ENCODE results near the gene MMD. TPM values are rescaled to one million over a fixed set of nuclear protein-coding genes. Genes with fewer than 3 reads are reported as not detected.

MMD gene
- 37.2 to 42.8 TPM (median 40.8 TPM) in 3 replicates for total RNA-seq (2021)
- Bru-seq, nascent RNA = percentile 87 among the genes with signal in this experiment
- long read RNA-seq, experiment 1, transcript MMD-204 (8 exons, 2,641 nt) = minor isoform, 5 of 239 reads
- long read RNA-seq, experiment 1, transcript MMD-203 (2 exons, 570 nt) = minor isoform, 13 of 239 reads
- long read RNA-seq, experiment 1, transcript MMD-201 (7 exons, 2,735 nt) = major isoform, 179 of 239 reads
- long read RNA-seq, experiment 1, partial matches to known transcripts = 4 of 239 reads
- long read RNA-seq, experiment 1, other reads (novel, unspliced or antisense) = 38 of 239 reads
- long read RNA-seq, experiment 2, transcript MMD-203 (2 exons, 570 nt) = minor isoform, 8 of 64 reads
- long read RNA-seq, experiment 2, transcript MMD-201 (7 exons, 2,735 nt) = major isoform, 29 of 64 reads
- long read RNA-seq, experiment 2, partial matches to known transcripts = 23 of 64 reads
- long read RNA-seq, experiment 2, other reads (novel, unspliced or antisense) = 4 of 64 reads
- long read RNA-seq, experiment 3, partial matches to known transcripts = 2 of 5 reads
- long read RNA-seq, experiment 3, other reads (novel, unspliced or antisense) = 2 of 5 reads

GRCh38 chr17:55421179-55421934, at the start of gene MMD:
MMD (minus strand) TSS chr17:55421835; CDS start chr17:55421695, 140 bp downstream.
- ChIA-PET POLR2A (no interaction called here), CTCF (interaction anchor here (1.2 to 1.4 kb wide), 2 partner anchors 91 to 93 kb away, joined by 5 read pairs; no protein-coding TSS in a partner anchor)
- Mint-ChIP-seq H3K4me1 (peaks cover 41% of the 10 kb centered on the region), H3K27me3 (ENCODE audit: low read depth) (no peaks in the 10 kb centered on the region), H3K4me3 (peak within 1 kb of the TSS; percentile 84), H3K27ac (peak within 1 kb of the TSS; percentile 77; the same call in 1 of the 2 replicates), H3K9me3 (no peaks in the 10 kb centered on the region), H3K36me3 (peaks cover 12% of the 10 kb centered on the region)
- peak; percentile 32 for DNase-seq (ENCODE audit: low spot score)
- peak; percentile 42 for ATAC-seq
- TF ChIP-seq MYBL2 (CRISPR knock-in tag; IDR thresholded peaks at IDR 0.05) (no peak), ZNF263 (CRISPR knock-in tag; IDR thresholded peaks at IDR 0.05; ENCODE audit: low read depth) (peak; percentile 17; the same call in 1 of the 2 replicates), E2F4 (CRISPR knock-in tag; IDR thresholded peaks at IDR 0.05; ENCODE audit: borderline replicate concordance, low read depth) (no peak), SOX15 (CRISPR knock-in tag; IDR thresholded peaks at IDR 0.05) (no peak), GTF2I (CRISPR knock-in tag; conservative IDR thresholded peaks at IDR 0.05) (peak; percentile 2; the same call in 1 of the 2 replicates), ZNF396 (CRISPR knock-in tag; IDR thresholded peaks at IDR 0.05; ENCODE audit: borderline replicate concordance) (no peak), CREB1 (CRISPR knock-in tag; IDR thresholded peaks at IDR 0.05) (no peak), TCF7 (CRISPR knock-in tag; IDR thresholded peaks at IDR 0.05; ENCODE audit: low read depth) (no peak), IRF2 (CRISPR knock-in tag; IDR thresholded peaks at IDR 0.05; ENCODE audit: borderline replicate concordance, low read depth) (no peak), EMX1 (CRISPR knock-in tag; IDR thresholded peaks at IDR 0.05) (no peak), CTCF (IDR thresholded peaks at IDR 0.05) (no peak), HMGA2 (CRISPR knock-in tag; IDR thresholded peaks at IDR 0.05) (0 out of 2 replicates have a peak, but pooled peaks have one; percentile 2), ZNF423 (CRISPR knock-in tag; IDR thresholded peaks at IDR 0.05) (0 out of 2 replicates have a peak, but pooled peaks have one; percentile 7), E2F5 (CRISPR knock-in tag; IDR thresholded peaks at IDR 0.05) (no peak), ETV6 (CRISPR knock-in tag; IDR thresholded peaks at IDR 0.05) (0 out of 2 replicates have a peak, but pooled peaks have one; percentile 43), GRHL2 (CRISPR knock-in tag; IDR thresholded peaks at IDR 0.05; ENCODE audit: insufficient replicate concordance, severe bottlenecking) (no peak), MXD4 (CRISPR knock-in tag; IDR thresholded peaks at IDR 0.05; ENCODE audit: borderline replicate concordance) (no peak), SMAD3 (CRISPR knock-in tag; IDR thresholded peaks at IDR 0.05; ENCODE audit: borderline replicate concordance) (no peak), ZNF317 (CRISPR knock-in tag; IDR thresholded peaks at IDR 0.05; ENCODE audit: borderline replicate concordance, low read depth) (no peak), STAT6 (CRISPR knock-in tag; conservative IDR thresholded peaks at IDR 0.05; ENCODE audit: low read depth) (no peak), ATF1 (CRISPR knock-in tag; IDR thresholded peaks at IDR 0.05) (no peak), JAZF1 (CRISPR knock-in tag; IDR thresholded peaks at IDR 0.05) (no peak), NR1H2 (CRISPR knock-in tag; IDR thresholded peaks at IDR 0.05) (no peak), MLX (CRISPR knock-in tag; IDR thresholded peaks at IDR 0.05) (no peak), TEAD4 (CRISPR knock-in tag; IDR thresholded peaks at IDR 0.05) (no peak), SMAD4 (CRISPR knock-in tag; IDR thresholded peaks at IDR 0.05) (no peak), ZNF416 (CRISPR knock-in tag; IDR thresholded peaks at IDR 0.05) (no peak), RORB (CRISPR knock-in tag; IDR thresholded peaks at IDR 0.05) (no peak), GABPB1 (CRISPR knock-in tag; IDR thresholded peaks at IDR 0.05) (peak; percentile 11), NFE2L1 (CRISPR knock-in tag; IDR thresholded peaks at IDR 0.05) (no peak), ZNF121 (CRISPR knock-in tag; IDR thresholded peaks at IDR 0.05) (peak; percentile 84; the same call in 1 of the 2 replicates)
